ENCODE measurements around the gene GP5.

- TF ChIP-seq EZH2 (IDR thresholded peaks at IDR 0.05) (no peak), POLR2AphosphoS5 (IDR thresholded peaks at IDR 0.05; ENCODE audit: borderline replicate concordance, low read depth, low read length) (no peak)
Measured at GRCh38 chr3:194365526-194365925, 33.5 kb downstream of the GP5 start.

Data from SK-N-MC (cell line).